NB4 (cell line): Measurements from ENCODE around the gene TAGAP.

Experiments
- MYC ChIP-seq: IDR thresholded peaks from 2 replicates; pipeline ENCODE4 v1.6.1; 2011; ENCODE audit warnings: low read depth, low read length
- POLR2A ChIP-seq: IDR thresholded peaks from 2 replicates; pipeline ENCODE4 v1.6.1; 2011; ENCODE audit warnings: mild to moderate bottlenecking; ENCODE audit not compliant: insufficient read length; ENCODE audit errors: extremely low read depth
- TF ChIP-seq, protein P1 (sequence below): IDR thresholded peaks from one replicate; pipeline ENCODE4 v1.5.1; 2012; ENCODE audit warnings: low read depth, low read length
- TF ChIP-seq, protein P2 (sequence below): IDR thresholded peaks from 2 replicates; pipeline ENCODE4 v1.6.1; 2011; ENCODE audit warnings: low read depth, low read length

DNA sequence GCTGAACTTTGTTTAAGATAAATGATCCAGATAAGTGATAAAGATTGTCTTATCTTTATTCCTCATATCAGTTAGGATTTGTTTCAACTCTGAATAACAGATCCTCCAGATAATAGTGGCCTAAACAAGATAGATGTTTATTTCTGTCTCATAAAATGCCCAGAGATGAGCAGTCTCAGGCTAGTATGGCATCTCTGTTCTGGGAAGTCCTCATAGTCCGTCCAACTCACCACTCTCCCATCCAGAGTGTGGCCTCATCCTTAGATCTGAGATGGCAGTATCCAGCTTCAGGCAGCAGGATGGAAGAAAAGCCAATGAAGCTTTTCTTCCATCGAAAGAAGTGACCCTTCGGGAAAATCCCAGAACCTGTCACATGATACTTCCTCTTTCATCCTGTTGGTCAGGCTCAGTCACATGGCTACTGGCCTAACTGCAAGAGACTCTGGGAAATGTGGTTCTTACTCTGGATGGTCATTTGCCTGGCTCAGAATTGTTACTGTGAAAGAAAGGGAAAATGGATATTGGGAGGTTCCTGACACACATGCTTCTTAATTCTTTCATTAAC lies 29.4 kb upstream of the TAGAP start:
- TF ChIP-seq, protein P1, sequence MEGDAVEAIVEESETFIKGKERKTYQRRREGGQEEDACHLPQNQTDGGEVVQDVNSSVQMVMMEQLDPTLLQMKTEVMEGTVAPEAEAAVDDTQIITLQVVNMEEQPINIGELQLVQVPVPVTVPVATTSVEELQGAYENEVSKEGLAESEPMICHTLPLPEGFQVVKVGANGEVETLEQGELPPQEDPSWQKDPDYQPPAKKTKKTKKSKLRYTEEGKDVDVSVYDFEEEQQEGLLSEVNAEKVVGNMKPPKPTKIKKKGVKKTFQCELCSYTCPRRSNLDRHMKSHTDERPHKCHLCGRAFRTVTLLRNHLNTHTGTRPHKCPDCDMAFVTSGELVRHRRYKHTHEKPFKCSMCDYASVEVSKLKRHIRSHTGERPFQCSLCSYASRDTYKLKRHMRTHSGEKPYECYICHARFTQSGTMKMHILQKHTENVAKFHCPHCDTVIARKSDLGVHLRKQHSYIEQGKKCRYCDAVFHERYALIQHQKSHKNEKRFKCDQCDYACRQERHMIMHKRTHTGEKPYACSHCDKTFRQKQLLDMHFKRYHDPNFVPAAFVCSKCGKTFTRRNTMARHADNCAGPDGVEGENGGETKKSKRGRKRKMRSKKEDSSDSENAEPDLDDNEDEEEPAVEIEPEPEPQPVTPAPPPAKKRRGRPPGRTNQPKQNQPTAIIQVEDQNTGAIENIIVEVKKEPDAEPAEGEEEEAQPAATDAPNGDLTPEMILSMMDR, result no peak
- TF ChIP-seq POLR2A (no peak), MYC (no peak)
- TF ChIP-seq, protein P2, sequence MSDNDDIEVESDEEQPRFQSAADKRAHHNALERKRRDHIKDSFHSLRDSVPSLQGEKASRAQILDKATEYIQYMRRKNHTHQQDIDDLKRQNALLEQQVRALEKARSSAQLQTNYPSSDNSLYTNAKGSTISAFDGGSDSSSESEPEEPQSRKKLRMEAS, result peak; percentile 92
